Fibroblast of mammary gland (primary cell): Measurements from ENCODE around the gene CDK6.
A peak's percentile ranks its signal among the peaks of the same experiment; 100 is the strongest.

ENCODE experiments used
- DNase-seq: peaks from one replicate; pipeline ENCODE4 v3.0.0-alpha.2; 2010; ENCODE audit warnings: low read depth
- H3K4me3 ChIP-seq: 2 replicates; pipeline ENCODE4 v1.5.1; 2011; ENCODE audit warnings: low read depth, mild to moderate bottlenecking, low read length, moderate library complexity; ENCODE audit not compliant: control insufficient read depth
- CTCF ChIP-seq: conservative IDR thresholded peaks from 2 replicates; pipeline ENCODE4 v1.5.1; 2011; ENCODE audit warnings: low read depth, low read length, inconsistent platforms; ENCODE audit not compliant: control insufficient read depth, insufficient read depth

The CDK6 gene

DNA sequence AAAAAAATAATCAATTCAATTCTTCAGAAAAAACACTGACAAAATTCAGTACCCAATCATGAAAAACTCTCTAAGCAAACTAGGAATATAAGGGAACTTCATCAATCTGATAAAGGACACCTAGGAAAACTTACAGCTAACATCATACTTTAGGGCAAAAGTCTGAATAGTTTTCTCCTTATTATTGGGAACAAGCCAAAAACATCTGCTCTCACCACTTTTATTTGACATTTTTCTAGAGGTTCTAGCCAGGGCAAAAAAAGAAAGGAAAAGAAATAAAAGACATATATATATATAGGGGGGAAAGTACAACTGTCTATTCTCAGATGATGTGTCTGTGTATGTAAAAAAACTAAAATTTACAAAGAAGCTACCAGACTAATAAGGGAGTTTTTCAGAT is 19.0 kb downstream of the CDK6 start:
- no peak for DNase-seq
- no peak for TF ChIP-seq CTCF
- no peak overlapping the region for H3K4me3 ChIP-seq

GRCh38 chr7:92815412-92815811 is 21.0 kb downstream of the CDK6 start:
- TF ChIP-seq CTCF = no peak
- DNase-seq = no peak
- no peak overlapping the region for H3K4me3 ChIP-seq

- H3K4me3 ChIP-seq = no peak overlapping the region
- no peak for TF ChIP-seq CTCF
- peak; percentile 71 for DNase-seq
Measured at GRCh38 chr7:92813390-92814024, 22.9 kb downstream of the CDK6 start.

DNA sequence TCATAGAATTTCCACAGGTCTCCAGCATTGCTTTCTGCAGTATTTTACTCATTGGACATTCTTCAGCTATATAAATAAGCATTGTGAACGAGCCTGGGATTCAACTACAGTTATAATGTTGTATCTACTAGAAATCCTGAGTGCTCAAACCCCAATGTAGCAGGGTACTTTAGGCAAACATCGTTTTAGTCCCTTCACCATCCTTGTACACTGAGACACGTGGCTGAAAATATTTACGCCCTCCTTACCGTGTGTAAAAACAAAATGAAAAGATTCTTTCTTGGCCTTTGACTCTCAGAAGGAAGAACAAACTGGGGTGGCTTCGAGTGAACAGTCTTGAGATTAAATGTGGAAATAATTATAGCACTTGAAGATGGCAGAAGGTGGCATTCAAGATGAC is 25.2 kb downstream of the CDK6 start:
- no peak overlapping the region for H3K4me3 ChIP-seq
- no peak for DNase-seq
- no peak for TF ChIP-seq CTCF

DNA sequence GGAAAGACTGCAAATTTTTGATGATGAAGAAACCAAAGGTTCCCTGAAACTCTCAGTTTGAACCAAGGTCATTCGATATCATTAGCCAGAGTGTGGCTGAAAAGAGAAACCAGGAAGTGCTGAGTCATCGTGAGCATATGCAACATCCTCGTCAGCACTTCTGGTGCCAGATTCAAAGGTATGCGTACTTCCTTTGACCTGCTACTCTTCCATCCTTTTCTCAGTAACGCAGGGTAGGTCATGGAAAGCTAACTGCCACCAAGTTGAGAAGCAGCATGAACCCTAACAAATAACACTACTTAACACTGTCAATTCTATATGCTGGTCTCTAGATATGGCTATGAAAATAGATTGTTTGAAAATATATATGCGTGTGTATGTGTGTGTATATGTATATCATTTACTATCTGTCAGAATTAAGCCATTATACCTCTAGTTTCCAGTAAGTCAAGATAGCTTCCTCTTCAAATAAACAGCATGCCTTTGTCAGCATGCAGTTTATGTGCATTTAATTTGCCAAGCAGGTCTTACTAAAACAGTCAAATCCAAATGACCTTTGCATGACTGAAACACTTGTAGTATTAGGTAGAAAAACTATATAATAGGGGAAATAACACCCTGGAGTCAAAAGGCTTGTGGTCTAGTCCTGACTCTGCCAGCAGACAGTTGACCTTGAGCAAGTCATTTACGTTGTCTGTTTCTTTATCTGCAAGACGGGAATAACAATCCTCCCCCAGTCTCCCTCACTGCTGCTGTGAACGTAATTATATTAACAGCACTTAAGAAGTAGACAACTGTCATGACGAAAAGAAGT is 26.4 kb downstream of the CDK6 start:
- no peak overlapping the region for H3K4me3 ChIP-seq
- TF ChIP-seq CTCF = no peak
- peak; percentile 95 for DNase-seq

DNA sequence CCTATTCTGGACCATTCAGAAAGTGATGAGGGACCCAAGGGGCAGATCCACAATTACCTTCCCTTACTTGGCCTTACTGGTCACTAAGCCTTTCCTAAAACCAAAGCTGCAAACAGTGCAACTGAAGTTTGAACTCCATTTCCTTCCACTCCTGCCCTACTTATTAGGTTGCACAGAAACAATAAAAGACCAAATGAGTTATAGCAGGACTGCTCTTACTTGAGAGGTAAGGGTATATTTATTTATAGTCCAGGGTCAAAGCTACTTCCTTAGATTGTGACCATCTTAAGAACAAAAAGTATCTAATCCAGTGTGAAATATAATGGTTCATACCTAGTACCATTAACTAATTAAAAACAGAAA is 27.0 kb downstream of the CDK6 start:
- no peak for TF ChIP-seq CTCF
- H3K4me3 ChIP-seq = no peak overlapping the region
- DNase-seq = no peak
